Mesendoderm (in vitro differentiated cells): ENCODE data around the gene ENTPD3. TPM values are rescaled to one million over a fixed set of nuclear protein-coding genes. Genes with fewer than 3 reads are reported as not detected.
A peak's percentile ranks its signal among the peaks of the same experiment; 100 is the strongest.

Source experiments
- DNase-seq: peaks from one replicate; pipeline ENCODE4 v3.0.0; 2013
- H2AK5ac ChIP-seq: 2 replicates; pipeline ENCODE4 v1.6.1; 2013; ENCODE audit warnings: low read length, inconsistent platforms
- H2BK120ac ChIP-seq: 2 replicates; pipeline ENCODE4 v1.6.1; 2013; ENCODE audit warnings: low read depth, mild to moderate bottlenecking, low read length, moderate library complexity, mixed read lengths
- H2BK15ac ChIP-seq: replicated peaks from 2 replicates; pipeline ENCODE4 v1.6.1; 2013; ENCODE audit warnings: low read depth, mild to moderate bottlenecking, moderate library complexity
- H2BK5ac ChIP-seq: 2 replicates; pipeline ENCODE4 v1.6.1; 2013; ENCODE audit warnings: low read length, inconsistent platforms
- H3K18ac ChIP-seq: 2 replicates; pipeline ENCODE4 v1.6.1; 2013; ENCODE audit warnings: mild to moderate bottlenecking, low read length, mixed read lengths
- H3K23ac ChIP-seq: one replicate; pipeline ENCODE4 v1.6.1; 2013; ENCODE audit warnings: low read length
- H3K27ac ChIP-seq: 2 replicates; pipeline ENCODE4 v1.5.1; 2013; ENCODE audit warnings: low read depth, mild to moderate bottlenecking, inconsistent platforms, low read length, moderate library complexity
- H3K27me3 ChIP-seq: 2 replicates; pipeline ENCODE4 v1.6.1; 2013; ENCODE audit warnings: low read length, control low read depth, mild to moderate bottlenecking, inconsistent platforms; ENCODE audit not compliant: insufficient read depth, poor library complexity
- H3K36me3 ChIP-seq: 2 replicates; pipeline ENCODE4 v1.6.1; 2013; ENCODE audit warnings: low read length, inconsistent platforms; ENCODE audit not compliant: control insufficient read depth, insufficient read depth
- H3K4ac ChIP-seq: one replicate; pipeline ENCODE4 v1.6.1; 2013; ENCODE audit warnings: low read depth, mild to moderate bottlenecking, low read length, moderate library complexity
- H3K4me1 ChIP-seq: 2 replicates; pipeline ENCODE4 v1.6.1; 2013; ENCODE audit warnings: low read depth, low read length, inconsistent platforms; ENCODE audit not compliant: control insufficient read depth
- H3K4me2 ChIP-seq: 2 replicates; pipeline ENCODE4 v1.6.1; 2013; ENCODE audit warnings: low read length
- H3K4me3 ChIP-seq: 2 replicates; pipeline ENCODE4 v1.5.1; 2013; ENCODE audit warnings: mild to moderate bottlenecking, low read length
- H3K56ac ChIP-seq: one replicate; pipeline ENCODE4 v1.6.1; 2013; ENCODE audit warnings: low read length
- H3K79me1 ChIP-seq: 2 replicates; pipeline ENCODE4 v1.6.1; 2013; ENCODE audit warnings: low read length, inconsistent platforms
- H3K79me2 ChIP-seq: 2 replicates; pipeline ENCODE4 v1.6.1; 2013; ENCODE audit warnings: mild to moderate bottlenecking, low read length; ENCODE audit not compliant: control insufficient read depth, insufficient read depth
- H3K9ac ChIP-seq: 2 replicates; pipeline ENCODE4 v1.6.1; 2013; ENCODE audit warnings: low read length, inconsistent platforms
- H4K5ac ChIP-seq: one replicate; pipeline ENCODE4 v1.6.1; 2013; ENCODE audit warnings: low read length
- H4K8ac ChIP-seq: one replicate; pipeline ENCODE4 v1.6.1; 2013; ENCODE audit warnings: low read depth, mild to moderate bottlenecking, control low read depth, low read length, moderate library complexity
- WGBS: extraction: QIAGEN DNeasy Blood & Tissue Kit; methylation state at CpG from one replicate; pipeline ENCODE4 v1.1.7; 2013; ENCODE audit warnings: low lambda C conversion rate, missing lambda C conversion rate; ENCODE audit not compliant: insufficient coverage; ENCODE audit errors: extremely low coverage; 5-methylcytosine and 5-hydroxymethylcytosine counted together
- polyA plus RNA-seq, 2 experiments: library from polyadenylated mRNA; stranded (reverse); fragments of 200-250 nt; gene quantifications; one replicate each; pipeline ENCODE4 v1.2.3, GENCODE V29; 2013

The ENTPD3 gene, protein sequence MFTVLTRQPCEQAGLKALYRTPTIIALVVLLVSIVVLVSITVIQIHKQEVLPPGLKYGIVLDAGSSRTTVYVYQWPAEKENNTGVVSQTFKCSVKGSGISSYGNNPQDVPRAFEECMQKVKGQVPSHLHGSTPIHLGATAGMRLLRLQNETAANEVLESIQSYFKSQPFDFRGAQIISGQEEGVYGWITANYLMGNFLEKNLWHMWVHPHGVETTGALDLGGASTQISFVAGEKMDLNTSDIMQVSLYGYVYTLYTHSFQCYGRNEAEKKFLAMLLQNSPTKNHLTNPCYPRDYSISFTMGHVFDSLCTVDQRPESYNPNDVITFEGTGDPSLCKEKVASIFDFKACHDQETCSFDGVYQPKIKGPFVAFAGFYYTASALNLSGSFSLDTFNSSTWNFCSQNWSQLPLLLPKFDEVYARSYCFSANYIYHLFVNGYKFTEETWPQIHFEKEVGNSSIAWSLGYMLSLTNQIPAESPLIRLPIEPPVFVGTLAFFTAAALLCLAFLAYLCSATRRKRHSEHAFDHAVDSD
- polyA plus RNA-seq (2013, experiment 1 of 2), result 0.42 TPM
- 0.39 TPM for polyA plus RNA-seq (2013, experiment 2 of 2)

DNA sequence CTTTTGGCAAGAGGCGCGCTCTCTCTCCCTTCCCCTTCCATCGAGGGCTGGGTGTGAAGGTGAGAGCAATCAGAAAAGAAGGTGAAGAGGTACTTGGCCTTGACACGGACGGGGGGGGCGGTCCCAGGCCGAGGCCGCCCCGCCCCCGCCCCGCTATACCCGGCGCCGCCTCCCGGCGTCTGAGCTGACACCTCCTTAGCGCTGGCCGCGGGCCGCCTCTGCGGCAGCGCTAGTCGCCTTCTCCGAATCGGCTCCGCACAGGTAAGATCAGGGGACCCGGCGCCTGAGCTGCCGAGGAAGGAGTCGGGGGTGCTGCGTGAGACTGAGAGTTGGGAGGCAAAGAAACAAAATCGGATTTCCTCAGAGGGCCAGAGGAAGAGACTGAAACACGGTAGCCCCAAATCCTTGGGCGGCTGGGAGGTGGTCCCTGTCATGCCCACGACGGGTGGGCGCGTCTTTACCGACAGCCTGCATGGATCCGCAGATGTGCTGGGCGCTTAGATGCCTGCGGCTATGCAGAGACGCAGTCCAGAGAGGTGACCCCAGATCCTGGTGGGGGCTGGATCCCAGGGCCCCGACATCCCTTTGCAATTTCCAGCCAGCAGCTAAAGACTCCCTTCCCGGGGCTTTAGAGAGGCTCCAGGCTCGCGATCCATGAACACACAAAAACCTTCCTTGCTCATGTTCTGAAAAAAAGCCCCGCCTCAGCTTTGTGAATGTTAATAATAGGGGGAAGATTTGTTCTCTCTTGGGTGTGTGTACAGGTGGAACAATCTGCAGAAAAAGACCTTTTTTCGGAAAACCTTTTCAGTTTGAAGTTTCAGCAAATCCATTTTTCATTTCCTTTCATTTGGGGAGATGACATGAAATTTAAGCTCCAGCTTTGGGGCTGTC lies at the start of gene ENTPD3:
Gene ENTPD3, plus strand, starts transcription at position 184 of the 894 bp plus-strand sequence. CDS start 874 bp downstream, outside the sequence.
- no peak within 1 kb of the TSS for H2BK5ac ChIP-seq
- no peak within 1 kb of the TSS for H2BK120ac ChIP-seq
- H3K4ac ChIP-seq, result no peak within 1 kb of the TSS
- no peak within 1 kb of the TSS for H4K8ac ChIP-seq
- no peak within 1 kb of the TSS for H2BK15ac ChIP-seq
- no peaks in the 10 kb centered on the region for H3K79me1 ChIP-seq
- WGBS, result no CpG with 5 or more reads among the region's 49 CpGs
- no peak within 1 kb of the TSS for H3K23ac ChIP-seq
- peak within 1 kb of the TSS; percentile 65 for H3K4me2 ChIP-seq
- no peak within 1 kb of the TSS for H3K18ac ChIP-seq
- H3K56ac ChIP-seq, result peak within 1 kb of the TSS; percentile 63
- H4K5ac ChIP-seq, result no peak within 1 kb of the TSS
- H2AK5ac ChIP-seq, result no peak within 1 kb of the TSS
- no peak within 1 kb of the TSS for H3K27ac ChIP-seq
- H3K36me3 ChIP-seq, result no peaks in the 10 kb centered on the region
- peaks cover 3% of the 10 kb centered on the region for H3K27me3 ChIP-seq
- no peaks in the 10 kb centered on the region for H3K79me2 ChIP-seq
- peak; percentile 71 for DNase-seq
- peak within 1 kb of the TSS; percentile 32 for H3K4me3 ChIP-seq
- H3K9ac ChIP-seq, result peak within 1 kb of the TSS; percentile 36
- H3K4me1 ChIP-seq, result peaks cover 3% of the 10 kb centered on the region

DNA sequence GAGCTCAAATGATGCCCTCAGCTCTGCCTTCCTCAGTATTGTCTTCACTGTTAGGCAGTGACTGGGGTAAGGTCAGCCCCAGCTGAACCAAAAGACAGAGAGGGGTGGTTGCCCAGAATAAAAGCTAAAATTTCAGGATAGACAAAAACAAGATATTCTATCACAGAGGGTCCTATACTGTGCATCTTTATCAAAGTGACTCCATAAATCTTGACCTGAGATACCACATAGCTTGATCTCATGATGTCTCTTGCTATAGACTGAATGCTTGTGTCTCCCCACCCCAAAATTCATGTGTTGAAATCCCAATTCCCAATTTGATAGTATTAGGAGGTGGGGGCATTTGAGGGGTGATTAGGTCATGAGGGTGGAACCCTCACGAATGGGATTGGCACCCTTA lies 47.1 kb upstream of the ENTPD3 start:
- no peaks in the 10 kb centered on the region for H3K79me2 ChIP-seq
- H3K9ac ChIP-seq, result no peak overlapping the region
- no CpG with 5 or more reads among the region's 1 CpG for WGBS
- H3K36me3 ChIP-seq, result no peaks in the 10 kb centered on the region
- no peak overlapping the region for H3K56ac ChIP-seq
- no peak overlapping the region for H3K27ac ChIP-seq
- no peak overlapping the region for H3K4me3 ChIP-seq
- no peak overlapping the region for H2BK5ac ChIP-seq
- H4K5ac ChIP-seq, result no peak overlapping the region
- no peak overlapping the region for H2BK15ac ChIP-seq
- H3K4ac ChIP-seq, result no peak overlapping the region
- DNase-seq, result no peak
- no peak overlapping the region for H4K8ac ChIP-seq
- no peaks in the 10 kb centered on the region for H3K4me1 ChIP-seq
- H2AK5ac ChIP-seq, result no peak overlapping the region
- H3K79me1 ChIP-seq, result no peaks in the 10 kb centered on the region
- no peaks in the 10 kb centered on the region for H3K27me3 ChIP-seq
- no peak overlapping the region for H2BK120ac ChIP-seq
- no peak overlapping the region for H3K4me2 ChIP-seq
- no peak overlapping the region for H3K23ac ChIP-seq
- H3K18ac ChIP-seq, result no peak overlapping the region

DNA sequence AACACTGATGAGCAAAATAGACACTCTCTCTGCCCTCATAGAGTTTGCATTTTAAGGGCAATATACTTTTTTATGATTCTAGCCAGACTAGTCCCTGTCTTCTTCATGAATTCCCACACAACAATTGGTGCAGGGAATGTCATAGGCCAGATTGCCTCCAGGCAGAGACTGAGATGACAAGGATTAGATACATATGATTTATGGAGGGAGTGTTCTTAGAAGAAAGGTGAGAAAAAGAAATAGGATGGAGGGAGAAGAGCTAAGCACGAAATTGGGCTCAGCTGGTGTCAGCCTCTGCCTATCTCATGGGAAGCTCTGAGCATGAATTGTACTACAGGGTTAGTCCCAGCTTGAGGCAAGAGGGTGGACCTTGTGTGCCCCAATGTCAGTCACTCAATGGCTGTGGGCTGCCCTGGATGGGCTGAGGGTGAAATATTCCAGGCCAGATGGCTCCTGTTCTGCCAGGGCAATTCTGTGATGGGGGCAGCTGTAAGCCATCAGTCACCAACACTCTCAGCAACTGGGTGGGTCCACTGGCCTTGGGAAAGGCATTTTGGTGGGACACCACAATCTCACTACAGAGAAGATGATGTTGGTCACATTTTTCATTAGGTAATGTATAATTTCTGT lies 46.3 kb upstream of the ENTPD3 start:
- H3K27ac ChIP-seq, result no peak overlapping the region
- H3K4me2 ChIP-seq, result no peak overlapping the region
- H2BK120ac ChIP-seq, result no peak overlapping the region
- H3K79me2 ChIP-seq, result no peaks in the 10 kb centered on the region
- no peak overlapping the region for H4K8ac ChIP-seq
- no peak overlapping the region for H3K9ac ChIP-seq
- no peak overlapping the region for H2BK15ac ChIP-seq
- no peaks in the 10 kb centered on the region for H3K4me1 ChIP-seq
- H2AK5ac ChIP-seq, result no peak overlapping the region
- no peak overlapping the region for H3K56ac ChIP-seq
- no peaks in the 10 kb centered on the region for H3K36me3 ChIP-seq
- no peak for DNase-seq
- H3K4me3 ChIP-seq, result no peak overlapping the region
- no peak overlapping the region for H4K5ac ChIP-seq
- H3K27me3 ChIP-seq, result no peaks in the 10 kb centered on the region
- no peak overlapping the region for H2BK5ac ChIP-seq
- no peak overlapping the region for H3K23ac ChIP-seq
- no peaks in the 10 kb centered on the region for H3K79me1 ChIP-seq
- no peak overlapping the region for H3K4ac ChIP-seq
- no CpG with 5 or more reads among the region's 1 CpG for WGBS
- no peak overlapping the region for H3K18ac ChIP-seq

DNA sequence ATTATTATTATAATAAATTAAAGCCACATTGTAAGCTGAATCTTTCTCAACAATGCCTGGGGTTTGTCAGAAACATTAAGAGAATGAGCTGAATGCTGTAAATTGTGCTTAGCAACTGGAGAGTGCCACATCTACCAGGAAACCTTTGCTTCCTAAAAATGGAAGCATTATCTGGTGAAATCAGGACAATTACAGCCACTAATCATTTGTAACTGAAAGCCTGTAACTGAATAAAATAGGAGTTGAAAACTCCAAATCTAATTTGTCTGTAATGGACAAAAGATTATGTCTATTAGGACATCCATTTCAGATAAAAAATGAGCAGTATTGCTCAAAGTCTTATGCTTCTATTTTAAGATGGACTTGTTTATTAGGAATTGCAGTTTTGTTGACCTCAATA lies 45.3 kb upstream of the ENTPD3 start:
- Histone ChIP-seq H3K18ac (no peak overlapping the region), H3K23ac (no peak overlapping the region), H3K4ac (no peak overlapping the region), H2BK120ac (no peak overlapping the region), H3K4me3 (no peak overlapping the region), H2BK15ac (no peak overlapping the region), H3K56ac (no peak overlapping the region), H3K79me1 (no peaks in the 10 kb centered on the region), H3K36me3 (no peaks in the 10 kb centered on the region), H4K8ac (no peak overlapping the region), H2AK5ac (no peak overlapping the region), H3K9ac (no peak overlapping the region), H3K79me2 (no peaks in the 10 kb centered on the region), H3K4me2 (no peak overlapping the region), H3K27me3 (no peaks in the 10 kb centered on the region), H3K4me1 (no peaks in the 10 kb centered on the region), H4K5ac (no peak overlapping the region), H3K27ac (no peak overlapping the region), H2BK5ac (no peak overlapping the region)
- DNase-seq, result no peak

DNA sequence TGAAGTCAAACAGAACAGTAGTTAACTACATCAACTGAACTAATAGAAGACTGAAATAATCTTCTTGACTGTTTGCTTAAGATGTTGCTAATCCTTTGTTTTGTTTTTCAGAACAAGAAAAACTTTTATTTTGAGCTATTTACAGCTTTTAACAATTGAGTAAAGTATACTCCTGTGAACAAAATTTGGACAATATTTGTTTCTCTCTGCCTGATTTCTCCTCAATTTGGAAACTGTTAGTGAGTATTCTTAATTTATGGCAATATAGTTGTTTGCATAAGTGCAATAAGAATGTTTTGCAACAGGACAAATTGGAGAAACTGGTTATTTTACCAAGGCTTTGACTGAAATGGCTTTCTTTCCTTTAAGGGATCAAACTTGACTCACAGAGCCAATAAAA lies 36.5 kb upstream of the ENTPD3 start:
- no peaks in the 10 kb centered on the region for H3K4me1 ChIP-seq
- H3K4me2 ChIP-seq, result no peak overlapping the region
- no peak overlapping the region for H3K4ac ChIP-seq

More for the DNA sequence above, 36.5 kb upstream of the ENTPD3 start:
- Histone ChIP-seq H2BK15ac (no peak overlapping the region), H3K18ac (no peak overlapping the region), H2BK5ac (no peak overlapping the region), H3K27me3 (no peaks in the 10 kb centered on the region), H2AK5ac (no peak overlapping the region), H3K79me1 (no peaks in the 10 kb centered on the region), H3K79me2 (no peaks in the 10 kb centered on the region), H3K56ac (no peak overlapping the region), H3K27ac (no peak overlapping the region), H4K8ac (no peak overlapping the region), H3K4me3 (no peak overlapping the region), H3K23ac (no peak overlapping the region), H3K36me3 (no peaks in the 10 kb centered on the region), H3K9ac (no peak overlapping the region), H4K5ac (no peak overlapping the region), H2BK120ac (no peak overlapping the region)
- peak; percentile 8 for DNase-seq
